SK-N-SH (cell line): ENCODE measurements around the gene AMACR. TPM values are rescaled to one million over a fixed set of nuclear protein-coding genes. Genes with fewer than 3 reads are reported as not detected.
A peak's percentile ranks its signal among the peaks of the same experiment; 100 is the strongest.

Experiments
- CTCF ChIA-PET: fragments of 300-600, 350-600 bp; formaldehyde crosslinking; extraction: SDS; loops from one replicate; lab custom pipeline; 2021; lab: Yijun Ruan, JAX
- POLR2A ChIA-PET: fragments of 350-600 bp; sonication (Branson Sonifier 250); formaldehyde crosslinking; extraction: SDS; loops from one replicate; lab custom pipeline; 2020; ENCODE audit warnings: antibody characterized with exemption, inconsistent platforms; lab: Yijun Ruan, JAX
- DNase-seq: peaks from one replicate; pipeline ENCODE4 v3.0.0; 2012
- H2AFZ ChIP-seq: fragments of 200-600 bp; sonication (generic); 2 replicates; pipeline ENCODE4 v1.8.1; 2016; ENCODE audit warnings: antibody characterized with exemption, mild to moderate bottlenecking, low read depth
- H3F3A ChIP-seq: fragments of 200-600 bp; sonication (generic); replicated peaks from 2 replicates; pipeline ENCODE3; 2016; ENCODE audit warnings: antibody characterized with exemption, mild to moderate bottlenecking; ENCODE audit not compliant: insufficient read depth
- H3K27ac ChIP-seq, 2 experiments: fragments of 200-500 bp in 1 of 2; fragments of 200-600 bp in 1 of 2; sonication (Bioruptor generic) in 1 of 2; sonication (generic), shearing (Covaris generic) in 1 of 2; 2 replicates each; pipeline versions ENCODE4 v1.5.1 to v1.6.1; 2014 to 2016; ENCODE audit warnings: low read depth in 2 of 2, inconsistent platforms in 1 of 2, low read length in 1 of 2, mild to moderate bottlenecking in 1 of 2, mixed read lengths in 1 of 2
- H3K27me3 ChIP-seq: fragments of 200-600 bp; sonication (generic), shearing (Covaris generic); 2 replicates; pipeline ENCODE4 v1.6.1; 2016; ENCODE audit warnings: mixed run types; ENCODE audit not compliant: insufficient read depth
- H3K36me3 ChIP-seq, 2 experiments: fragments of 200-500 bp in 1 of 2; fragments of 200-600 bp in 1 of 2; sonication (Bioruptor generic) in 1 of 2; sonication (generic) in 1 of 2; replicated peaks in 1 of 2; 2 replicates each; pipeline versions ENCODE3 to v1.5.1; 2014 to 2016; ENCODE audit warnings: low read length in 1 of 2, mild to moderate bottlenecking in 1 of 2; ENCODE audit not compliant: insufficient read depth in 2 of 2, control insufficient read depth in 1 of 2
- H3K4me1 ChIP-seq, 2 experiments: fragments of 200-500 bp in 1 of 2; fragments of 200-600 bp in 1 of 2; sonication (Bioruptor generic) in 1 of 2; sonication (generic), shearing (Covaris generic) in 1 of 2; 2 replicates each; pipeline versions ENCODE4 v1.5.1 to v1.6.1; 2014 to 2016; ENCODE audit warnings: low read depth in 1 of 2, low read length in 1 of 2, mixed run types in 1 of 2; ENCODE audit not compliant: insufficient read depth in 2 of 2, control insufficient read depth in 1 of 2
- H3K4me2 ChIP-seq: fragments of 200-600 bp; sonication (generic), shearing (Covaris generic); 2 replicates; pipeline ENCODE4 v1.6.1; 2017; ENCODE audit warnings: mixed run types
- H3K4me3 ChIP-seq, 2 experiments: fragments of 200-500 bp in 1 of 2; fragments of 200-600 bp in 1 of 2; sonication (Bioruptor generic) in 1 of 2; sonication (generic), shearing (Covaris generic) in 1 of 2; 2 replicates each; pipeline versions ENCODE4 v1.5.1 to v1.8.1; 2014 to 2016; ENCODE audit warnings: low read depth in 2 of 2, inconsistent platforms in 1 of 2, low read length in 1 of 2, mild to moderate bottlenecking in 1 of 2, mixed read lengths in 1 of 2, moderate library complexity in 1 of 2
- H3K79me2 ChIP-seq: fragments of 200-600 bp; sonication (generic); 2 replicates; pipeline ENCODE4 v1.8.1; 2017; ENCODE audit warnings: mild to moderate bottlenecking; ENCODE audit not compliant: insufficient read depth
- H3K9ac ChIP-seq: fragments of 200-600 bp; sonication (generic); 2 replicates; pipeline ENCODE4 v1.6.1; 2017; ENCODE audit warnings: mixed run types
- H3K9me2 ChIP-seq: fragments of 200-600 bp; sonication (generic); 2 replicates; pipeline ENCODE4 v1.6.1; 2017; ENCODE audit warnings: mixed run types
- H3K9me3 ChIP-seq: fragments of 200-600 bp; sonication (generic); 2 replicates; pipeline ENCODE4 v1.6.1; 2017; ENCODE audit warnings: mixed run types, mild to moderate bottlenecking, moderate library complexity
- H4K20me1 ChIP-seq: fragments of 200-600 bp; sonication (generic); 2 replicates; pipeline ENCODE4 v1.6.1; 2017; ENCODE audit warnings: mild to moderate bottlenecking, mixed run types; ENCODE audit not compliant: insufficient read depth
- EP300 ChIP-seq, 2 experiments: IDR thresholded peaks; 2 replicates each; pipeline versions ENCODE4 v1.4.0 to v1.6.1; 2012; ENCODE audit warnings: borderline replicate concordance in 1 of 2, low read depth in 1 of 2, low read length in 1 of 2
- IRF3 ChIP-seq: fragments of 150-350 bp; IDR thresholded peaks from 2 replicates; pipeline ENCODE4 v1.6.1; 2016; ENCODE audit warnings: mild to moderate bottlenecking, low read depth, low read length
- MEF2A ChIP-seq: IDR thresholded peaks from 2 replicates; pipeline ENCODE4 v1.4.0; 2012; ENCODE audit warnings: low read depth, borderline replicate concordance
- NFIC ChIP-seq: IDR thresholded peaks from 2 replicates; pipeline ENCODE4 v1.4.0; 2012; ENCODE audit warnings: borderline replicate concordance
- POLR2AphosphoS5 ChIP-seq: IDR thresholded peaks from 2 replicates; pipeline ENCODE4 v1.6.1; 2012; ENCODE audit warnings: low read depth, low read length
- RAD21 ChIP-seq: IDR thresholded peaks from 2 replicates; pipeline ENCODE4 v1.6.1; 2012; ENCODE audit warnings: mild to moderate bottlenecking, low read length
- RCOR1 ChIP-seq: fragments of 150-350 bp; IDR thresholded peaks from 2 replicates; pipeline ENCODE4 v1.6.1; 2017; ENCODE audit warnings: antibody characterized with exemption, low read length
- RFX5 ChIP-seq: IDR thresholded peaks from 2 replicates; pipeline ENCODE4 v1.6.1; 2012; ENCODE audit warnings: mild to moderate bottlenecking, improper control_type of control experiment, low read length
- SMC3 ChIP-seq: IDR thresholded peaks from 2 replicates; pipeline ENCODE4 v1.6.1; 2012; ENCODE audit warnings: low read depth, low read length, improper control_type of control experiment
- USF1 ChIP-seq: IDR thresholded peaks from 2 replicates; pipeline ENCODE4 v1.4.0; 2012; ENCODE audit warnings: low read depth, borderline replicate concordance
- YY1 ChIP-seq: IDR thresholded peaks from 2 replicates; pipeline ENCODE4 v1.4.0; 2012; ENCODE audit warnings: low read depth, mild to moderate bottlenecking
- WGBS: methylation state at CpG from one replicate; pipeline ENCODE4 v1.1.6; 2017; ENCODE audit warnings: low lambda C conversion rate; 5-methylcytosine and 5-hydroxymethylcytosine counted together
- polyA plus RNA-seq, 3 experiments: library from polyadenylated mRNA; depleted of rRNA; stranded (reverse); fragments of >200 nt; gene quantifications; 2 replicates each; pipeline ENCODE4 v1.2.3, GENCODE V29; 2012
- TF ChIP-seq, protein P1 (sequence below): IDR thresholded peaks from 2 replicates; pipeline ENCODE4 v1.4.0; 2012; ENCODE audit warnings: low read depth, borderline replicate concordance
- TF ChIP-seq, protein P2 (sequence below): IDR thresholded peaks from 2 replicates; pipeline ENCODE4; 2012

The AMACR gene
- polyA plus RNA-seq, 1 of the 3 experiments (the other 2 are of a cell fraction): 11.8 TPM

- CTCF ChIA-PET: interaction anchor here (0.9 to 4.4 kb wide), 7 partner anchors 8 to 503 kb away, joined by 3 to 38 read pairs (median 15); no protein-coding TSS in a partner anchor
- H3K4me2 ChIP-seq: peak overlapping the region; percentile 74
- TF ChIP-seq RFX5 (no peak), POLR2AphosphoS5 (no peak), YY1 (no peak), EP300 (IDR thresholded peaks at IDR 0.05; ENCODE audit: borderline replicate concordance in 1 of 2, low read depth in 1 of 2, low read length in 1 of 2) (no peak), USF1 (no peak), SMC3 (no peak), NFIC (no peak), RCOR1 (no peak), MEF2A (no peak), IRF3 (no peak), RAD21 (no peak)
- TF ChIP-seq, protein P1, sequence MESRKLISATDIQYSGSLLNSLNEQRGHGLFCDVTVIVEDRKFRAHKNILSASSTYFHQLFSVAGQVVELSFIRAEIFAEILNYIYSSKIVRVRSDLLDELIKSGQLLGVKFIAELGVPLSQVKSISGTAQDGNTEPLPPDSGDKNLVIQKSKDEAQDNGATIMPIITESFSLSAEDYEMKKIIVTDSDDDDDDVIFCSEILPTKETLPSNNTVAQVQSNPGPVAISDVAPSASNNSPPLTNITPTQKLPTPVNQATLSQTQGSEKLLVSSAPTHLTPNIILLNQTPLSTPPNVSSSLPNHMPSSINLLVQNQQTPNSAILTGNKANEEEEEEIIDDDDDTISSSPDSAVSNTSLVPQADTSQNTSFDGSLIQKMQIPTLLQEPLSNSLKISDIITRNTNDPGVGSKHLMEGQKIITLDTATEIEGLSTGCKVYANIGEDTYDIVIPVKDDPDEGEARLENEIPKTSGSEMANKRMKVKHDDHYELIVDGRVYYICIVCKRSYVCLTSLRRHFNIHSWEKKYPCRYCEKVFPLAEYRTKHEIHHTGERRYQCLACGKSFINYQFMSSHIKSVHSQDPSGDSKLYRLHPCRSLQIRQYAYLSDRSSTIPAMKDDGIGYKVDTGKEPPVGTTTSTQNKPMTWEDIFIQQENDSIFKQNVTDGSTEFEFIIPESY: no peak
- TF ChIP-seq, protein P2, sequence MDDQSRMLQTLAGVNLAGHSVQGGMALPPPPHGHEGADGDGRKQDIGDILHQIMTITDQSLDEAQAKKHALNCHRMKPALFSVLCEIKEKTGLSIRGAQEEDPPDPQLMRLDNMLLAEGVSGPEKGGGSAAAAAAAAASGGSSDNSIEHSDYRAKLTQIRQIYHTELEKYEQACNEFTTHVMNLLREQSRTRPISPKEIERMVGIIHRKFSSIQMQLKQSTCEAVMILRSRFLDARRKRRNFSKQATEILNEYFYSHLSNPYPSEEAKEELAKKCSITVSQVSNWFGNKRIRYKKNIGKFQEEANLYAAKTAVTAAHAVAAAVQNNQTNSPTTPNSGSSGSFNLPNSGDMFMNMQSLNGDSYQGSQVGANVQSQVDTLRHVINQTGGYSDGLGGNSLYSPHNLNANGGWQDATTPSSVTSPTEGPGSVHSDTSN: no peak
These were observed 70.7 kb downstream of the AMACR start for GRCh38 chr5:33937017-33937706.

More at GRCh38 chr5:33937017-33937706, 70.7 kb downstream of the AMACR start:
- H3K9ac ChIP-seq: no peak overlapping the region
- POLR2A ChIA-PET: no interaction called here
- no peak overlapping the region for H3K27ac ChIP-seq
- H3K79me2 ChIP-seq: no peaks in the 10 kb centered on the region
- H3F3A ChIP-seq: no peaks in the 10 kb centered on the region
- H3K4me1 ChIP-seq: peaks cover 0 to 6% of the 10 kb centered on the region in 2 experiments; a peak in 1 of 4 replicates
- no peaks in the 10 kb centered on the region for H3K36me3 ChIP-seq
- peak overlapping the region; percentile 21 to 60 for H3K4me3 ChIP-seq
- H3K27me3 ChIP-seq: peaks cover 53% of the 10 kb centered on the region
- DNase-seq: peak; percentile 46
- 0 out of 2 replicates have a peak, but pooled peaks cover 4% of the 10 kb centered on the region for H4K20me1 ChIP-seq
- H3K9me2 ChIP-seq: no peaks in the 10 kb centered on the region
- no peak overlapping the region for H2AFZ ChIP-seq
- no peaks in the 10 kb centered on the region for H3K9me3 ChIP-seq
- 38% methylated on average over 23 of the region's 54 CpGs for WGBS
